ENCODE results near the gene MARCHF6. TPM values are rescaled to one million over a fixed set of nuclear protein-coding genes. Genes with fewer than 3 reads are reported as not detected.

The MARCHF6 gene
- polyA plus RNA-seq, 1 of the 3 experiments (the other 2 are of a cell fraction), result 52.4 TPM

DNA sequence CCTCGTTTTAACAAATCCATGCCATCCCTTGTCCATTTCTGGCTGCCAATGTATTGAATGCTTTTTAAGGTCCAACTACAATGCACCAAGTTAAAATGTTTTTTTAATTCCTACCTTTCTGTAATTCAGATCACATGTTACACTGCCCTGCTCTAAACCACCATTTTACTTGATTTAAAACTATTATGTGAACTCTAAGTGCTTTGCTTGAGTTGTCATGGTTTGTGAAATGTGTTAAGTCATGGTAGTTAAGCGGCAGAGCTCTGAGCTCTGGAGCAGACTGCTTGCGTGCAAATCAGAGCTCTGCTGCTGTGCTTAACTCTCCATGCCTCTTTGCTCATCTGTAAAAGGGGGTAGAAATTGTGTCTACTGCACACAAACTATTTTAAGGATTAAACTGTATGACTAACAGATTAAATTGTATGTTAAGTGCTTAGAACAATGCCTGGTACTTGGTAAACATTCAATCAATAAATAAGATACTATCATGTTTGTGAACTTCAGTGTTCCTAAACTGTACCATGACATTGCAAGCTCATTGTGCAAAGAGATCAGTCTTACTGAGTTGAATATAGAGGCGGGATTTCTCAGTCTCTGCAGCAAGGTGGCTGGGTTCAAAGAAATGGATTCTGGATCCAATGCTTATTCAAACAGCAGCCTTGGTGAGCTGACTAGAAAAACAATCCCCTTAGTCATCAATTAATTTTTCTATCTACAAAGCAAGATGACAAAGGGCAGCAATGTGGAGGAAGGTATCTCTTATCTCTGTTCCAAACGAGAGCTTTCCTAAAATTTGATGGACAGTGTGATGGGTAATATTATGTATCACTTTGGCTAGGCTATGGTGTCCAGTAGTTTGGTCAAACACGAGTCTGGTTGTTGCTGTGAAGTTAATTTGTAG lies 29.7 kb upstream of the MARCHF6 start:
- H3K79me2 ChIP-seq (ENCODE audit: insufficient read depth), result no peaks in the 10 kb centered on the region
- H3F3A ChIP-seq (replicated peaks; ENCODE audit: insufficient read depth), result no peaks in the 10 kb centered on the region
- H3K27ac ChIP-seq (ENCODE audit: low read depth in 2 of 2, low read length in 1 of 2), result no peak overlapping the region
- H3K4me1 ChIP-seq (ENCODE audit: control insufficient read depth in 1 of 2, insufficient read depth in 2 of 2, low read depth in 1 of 2, low read length in 1 of 2), result no peaks in the 10 kb centered on the region
- H3K36me3 ChIP-seq (replicated peaks in 1 of 2; ENCODE audit: control insufficient read depth in 1 of 2, insufficient read depth in 2 of 2, low read length in 1 of 2), result no peaks in the 10 kb centered on the region
- H3K4me3 ChIP-seq (ENCODE audit: low read depth in 2 of 2, low read length in 1 of 2), result no peak overlapping the region
- H3K9ac ChIP-seq, result no peak overlapping the region
- no peak overlapping the region for H2AFZ ChIP-seq (ENCODE audit: low read depth)
- ChIA-PET POLR2A (no interaction called here), CTCF (no interaction called here)
- 69% methylated on average over 6 of the region's 6 CpGs for whole genome bisulfite sequencing (ENCODE audit: low lambda C conversion rate)
- no peaks in the 10 kb centered on the region for H3K9me2 ChIP-seq
- no peaks in the 10 kb centered on the region for H4K20me1 ChIP-seq (ENCODE audit: insufficient read depth)
- H3K27me3 ChIP-seq (ENCODE audit: insufficient read depth), result no peaks in the 10 kb centered on the region
- H3K9me3 ChIP-seq, result no peaks in the 10 kb centered on the region
- no peak overlapping the region for H3K4me2 ChIP-seq
- DNase-seq, result no peak
- no peak for TF ChIP-seq FOXJ3 (CRISPR knock-in tag; IDR thresholded peaks at IDR 0.05)
- TF ChIP-seq RFX5 (IDR thresholded peaks at IDR 0.05; ENCODE audit: low read length), result no peak
- TF ChIP-seq, protein P1, sequence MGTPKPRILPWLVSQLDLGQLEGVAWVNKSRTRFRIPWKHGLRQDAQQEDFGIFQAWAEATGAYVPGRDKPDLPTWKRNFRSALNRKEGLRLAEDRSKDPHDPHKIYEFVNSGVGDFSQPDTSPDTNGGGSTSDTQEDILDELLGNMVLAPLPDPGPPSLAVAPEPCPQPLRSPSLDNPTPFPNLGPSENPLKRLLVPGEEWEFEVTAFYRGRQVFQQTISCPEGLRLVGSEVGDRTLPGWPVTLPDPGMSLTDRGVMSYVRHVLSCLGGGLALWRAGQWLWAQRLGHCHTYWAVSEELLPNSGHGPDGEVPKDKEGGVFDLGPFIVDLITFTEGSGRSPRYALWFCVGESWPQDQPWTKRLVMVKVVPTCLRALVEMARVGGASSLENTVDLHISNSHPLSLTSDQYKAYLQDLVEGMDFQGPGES (IDR thresholded peaks at IDR 0.05; ENCODE audit: low read depth, low read length), result no peak
- TF ChIP-seq RAD21 (IDR thresholded peaks at IDR 0.05; ENCODE audit: low read length), result no peak
- TF ChIP-seq, protein P2, sequence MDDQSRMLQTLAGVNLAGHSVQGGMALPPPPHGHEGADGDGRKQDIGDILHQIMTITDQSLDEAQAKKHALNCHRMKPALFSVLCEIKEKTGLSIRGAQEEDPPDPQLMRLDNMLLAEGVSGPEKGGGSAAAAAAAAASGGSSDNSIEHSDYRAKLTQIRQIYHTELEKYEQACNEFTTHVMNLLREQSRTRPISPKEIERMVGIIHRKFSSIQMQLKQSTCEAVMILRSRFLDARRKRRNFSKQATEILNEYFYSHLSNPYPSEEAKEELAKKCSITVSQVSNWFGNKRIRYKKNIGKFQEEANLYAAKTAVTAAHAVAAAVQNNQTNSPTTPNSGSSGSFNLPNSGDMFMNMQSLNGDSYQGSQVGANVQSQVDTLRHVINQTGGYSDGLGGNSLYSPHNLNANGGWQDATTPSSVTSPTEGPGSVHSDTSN (IDR thresholded peaks at IDR 0.05), result no peak
- TF ChIP-seq POLR2AphosphoS5 (IDR thresholded peaks at IDR 0.05; ENCODE audit: low read depth, low read length), result no peak
- TF ChIP-seq EP300 (IDR thresholded peaks at IDR 0.05; ENCODE audit: borderline replicate concordance in 1 of 2, low read depth in 1 of 2, low read length in 1 of 2), result no peak
- no peak for TF ChIP-seq MEF2A (IDR thresholded peaks at IDR 0.05; ENCODE audit: borderline replicate concordance, low read depth)
- TF ChIP-seq, protein P3, sequence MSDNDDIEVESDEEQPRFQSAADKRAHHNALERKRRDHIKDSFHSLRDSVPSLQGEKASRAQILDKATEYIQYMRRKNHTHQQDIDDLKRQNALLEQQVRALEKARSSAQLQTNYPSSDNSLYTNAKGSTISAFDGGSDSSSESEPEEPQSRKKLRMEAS (IDR thresholded peaks at IDR 0.05; ENCODE audit: low read depth), result no peak
- no peak for TF ChIP-seq MXI1 (IDR thresholded peaks at IDR 0.05; ENCODE audit: low read depth, low read length)
- no peak for TF ChIP-seq GABPA (IDR thresholded peaks at IDR 0.05; ENCODE audit: low read depth)
- TF ChIP-seq, protein P4, sequence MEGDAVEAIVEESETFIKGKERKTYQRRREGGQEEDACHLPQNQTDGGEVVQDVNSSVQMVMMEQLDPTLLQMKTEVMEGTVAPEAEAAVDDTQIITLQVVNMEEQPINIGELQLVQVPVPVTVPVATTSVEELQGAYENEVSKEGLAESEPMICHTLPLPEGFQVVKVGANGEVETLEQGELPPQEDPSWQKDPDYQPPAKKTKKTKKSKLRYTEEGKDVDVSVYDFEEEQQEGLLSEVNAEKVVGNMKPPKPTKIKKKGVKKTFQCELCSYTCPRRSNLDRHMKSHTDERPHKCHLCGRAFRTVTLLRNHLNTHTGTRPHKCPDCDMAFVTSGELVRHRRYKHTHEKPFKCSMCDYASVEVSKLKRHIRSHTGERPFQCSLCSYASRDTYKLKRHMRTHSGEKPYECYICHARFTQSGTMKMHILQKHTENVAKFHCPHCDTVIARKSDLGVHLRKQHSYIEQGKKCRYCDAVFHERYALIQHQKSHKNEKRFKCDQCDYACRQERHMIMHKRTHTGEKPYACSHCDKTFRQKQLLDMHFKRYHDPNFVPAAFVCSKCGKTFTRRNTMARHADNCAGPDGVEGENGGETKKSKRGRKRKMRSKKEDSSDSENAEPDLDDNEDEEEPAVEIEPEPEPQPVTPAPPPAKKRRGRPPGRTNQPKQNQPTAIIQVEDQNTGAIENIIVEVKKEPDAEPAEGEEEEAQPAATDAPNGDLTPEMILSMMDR (IDR thresholded peaks at IDR 0.05), result no peak
- TF ChIP-seq, protein P5, sequence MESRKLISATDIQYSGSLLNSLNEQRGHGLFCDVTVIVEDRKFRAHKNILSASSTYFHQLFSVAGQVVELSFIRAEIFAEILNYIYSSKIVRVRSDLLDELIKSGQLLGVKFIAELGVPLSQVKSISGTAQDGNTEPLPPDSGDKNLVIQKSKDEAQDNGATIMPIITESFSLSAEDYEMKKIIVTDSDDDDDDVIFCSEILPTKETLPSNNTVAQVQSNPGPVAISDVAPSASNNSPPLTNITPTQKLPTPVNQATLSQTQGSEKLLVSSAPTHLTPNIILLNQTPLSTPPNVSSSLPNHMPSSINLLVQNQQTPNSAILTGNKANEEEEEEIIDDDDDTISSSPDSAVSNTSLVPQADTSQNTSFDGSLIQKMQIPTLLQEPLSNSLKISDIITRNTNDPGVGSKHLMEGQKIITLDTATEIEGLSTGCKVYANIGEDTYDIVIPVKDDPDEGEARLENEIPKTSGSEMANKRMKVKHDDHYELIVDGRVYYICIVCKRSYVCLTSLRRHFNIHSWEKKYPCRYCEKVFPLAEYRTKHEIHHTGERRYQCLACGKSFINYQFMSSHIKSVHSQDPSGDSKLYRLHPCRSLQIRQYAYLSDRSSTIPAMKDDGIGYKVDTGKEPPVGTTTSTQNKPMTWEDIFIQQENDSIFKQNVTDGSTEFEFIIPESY (IDR thresholded peaks at IDR 0.05; ENCODE audit: borderline replicate concordance, low read depth), result no peak
- TF ChIP-seq NFIC (IDR thresholded peaks at IDR 0.05; ENCODE audit: borderline replicate concordance), result no peak
- TF ChIP-seq RXRA (IDR thresholded peaks at IDR 0.05; ENCODE audit: borderline replicate concordance, low read depth), result no peak
- TF ChIP-seq YY1 (IDR thresholded peaks at IDR 0.05; ENCODE audit: low read depth), result no peak
- TF ChIP-seq, protein P6, sequence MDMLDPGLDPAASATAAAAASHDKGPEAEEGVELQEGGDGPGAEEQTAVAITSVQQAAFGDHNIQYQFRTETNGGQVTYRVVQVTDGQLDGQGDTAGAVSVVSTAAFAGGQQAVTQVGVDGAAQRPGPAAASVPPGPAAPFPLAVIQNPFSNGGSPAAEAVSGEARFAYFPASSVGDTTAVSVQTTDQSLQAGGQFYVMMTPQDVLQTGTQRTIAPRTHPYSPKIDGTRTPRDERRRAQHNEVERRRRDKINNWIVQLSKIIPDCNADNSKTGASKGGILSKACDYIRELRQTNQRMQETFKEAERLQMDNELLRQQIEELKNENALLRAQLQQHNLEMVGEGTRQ (IDR thresholded peaks at IDR 0.05; ENCODE audit: borderline replicate concordance, low read depth, low read length), result no peak
- TF ChIP-seq, protein P7, sequence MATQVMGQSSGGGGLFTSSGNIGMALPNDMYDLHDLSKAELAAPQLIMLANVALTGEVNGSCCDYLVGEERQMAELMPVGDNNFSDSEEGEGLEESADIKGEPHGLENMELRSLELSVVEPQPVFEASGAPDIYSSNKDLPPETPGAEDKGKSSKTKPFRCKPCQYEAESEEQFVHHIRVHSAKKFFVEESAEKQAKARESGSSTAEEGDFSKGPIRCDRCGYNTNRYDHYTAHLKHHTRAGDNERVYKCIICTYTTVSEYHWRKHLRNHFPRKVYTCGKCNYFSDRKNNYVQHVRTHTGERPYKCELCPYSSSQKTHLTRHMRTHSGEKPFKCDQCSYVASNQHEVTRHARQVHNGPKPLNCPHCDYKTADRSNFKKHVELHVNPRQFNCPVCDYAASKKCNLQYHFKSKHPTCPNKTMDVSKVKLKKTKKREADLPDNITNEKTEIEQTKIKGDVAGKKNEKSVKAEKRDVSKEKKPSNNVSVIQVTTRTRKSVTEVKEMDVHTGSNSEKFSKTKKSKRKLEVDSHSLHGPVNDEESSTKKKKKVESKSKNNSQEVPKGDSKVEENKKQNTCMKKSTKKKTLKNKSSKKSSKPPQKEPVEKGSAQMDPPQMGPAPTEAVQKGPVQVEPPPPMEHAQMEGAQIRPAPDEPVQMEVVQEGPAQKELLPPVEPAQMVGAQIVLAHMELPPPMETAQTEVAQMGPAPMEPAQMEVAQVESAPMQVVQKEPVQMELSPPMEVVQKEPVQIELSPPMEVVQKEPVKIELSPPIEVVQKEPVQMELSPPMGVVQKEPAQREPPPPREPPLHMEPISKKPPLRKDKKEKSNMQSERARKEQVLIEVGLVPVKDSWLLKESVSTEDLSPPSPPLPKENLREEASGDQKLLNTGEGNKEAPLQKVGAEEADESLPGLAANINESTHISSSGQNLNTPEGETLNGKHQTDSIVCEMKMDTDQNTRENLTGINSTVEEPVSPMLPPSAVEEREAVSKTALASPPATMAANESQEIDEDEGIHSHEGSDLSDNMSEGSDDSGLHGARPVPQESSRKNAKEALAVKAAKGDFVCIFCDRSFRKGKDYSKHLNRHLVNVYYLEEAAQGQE (IDR thresholded peaks at IDR 0.05; ENCODE audit: low read depth, low read length), result no peak
- TF ChIP-seq TEAD4 (IDR thresholded peaks at IDR 0.05; ENCODE audit: borderline replicate concordance, insufficient read depth), result no peak
- TF ChIP-seq, protein P8, sequence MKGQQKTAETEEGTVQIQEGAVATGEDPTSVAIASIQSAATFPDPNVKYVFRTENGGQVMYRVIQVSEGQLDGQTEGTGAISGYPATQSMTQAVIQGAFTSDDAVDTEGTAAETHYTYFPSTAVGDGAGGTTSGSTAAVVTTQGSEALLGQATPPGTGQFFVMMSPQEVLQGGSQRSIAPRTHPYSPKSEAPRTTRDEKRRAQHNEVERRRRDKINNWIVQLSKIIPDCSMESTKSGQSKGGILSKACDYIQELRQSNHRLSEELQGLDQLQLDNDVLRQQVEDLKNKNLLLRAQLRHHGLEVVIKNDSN (IDR thresholded peaks at IDR 0.05; ENCODE audit: borderline replicate concordance, low read depth), result no peak

All from SK-N-SH (cell line).